HG03175 (cell line): ENCODE results near the gene CYP51A1.
"Not testable (repeated sequence)": the region's sequence is repeated elsewhere in the genome, so short reads cannot be mapped to it uniquely, and the experiment has no call there.

Experiments used
- ATAC-seq: cut with Tn5 transposase; IDR thresholded peaks from one replicate; pipeline ENCODE4 v1.9.1; 2021; ENCODE audit warnings: mild to moderate bottlenecking, moderate library complexity; ENCODE audit not compliant: unreplicated experiment

The CYP51A1 gene

GRCh38 chr7:92134271-92135051 lies at the start of gene CYP51A1:
Gene CYP51A1 (minus strand): TSS chr7:92134477. CDS start chr7:92134364, 113 bp downstream.
- ATAC-seq, result peak; percentile 86

GRCh38 chr7:92178928-92179924 lies 44.9 kb upstream of the CYP51A1 start, which contains the start of gene LRRD1:
Gene LRRD1 (minus strand): TSS chr7:92179142. CDS start chr7:92165202, 13,940 bp downstream.
- peak; percentile 99 for ATAC-seq

- no peak for ATAC-seq
Measured at GRCh38 chr7:92177362-92177761, 43.1 kb upstream of the CYP51A1 start.

DNA sequence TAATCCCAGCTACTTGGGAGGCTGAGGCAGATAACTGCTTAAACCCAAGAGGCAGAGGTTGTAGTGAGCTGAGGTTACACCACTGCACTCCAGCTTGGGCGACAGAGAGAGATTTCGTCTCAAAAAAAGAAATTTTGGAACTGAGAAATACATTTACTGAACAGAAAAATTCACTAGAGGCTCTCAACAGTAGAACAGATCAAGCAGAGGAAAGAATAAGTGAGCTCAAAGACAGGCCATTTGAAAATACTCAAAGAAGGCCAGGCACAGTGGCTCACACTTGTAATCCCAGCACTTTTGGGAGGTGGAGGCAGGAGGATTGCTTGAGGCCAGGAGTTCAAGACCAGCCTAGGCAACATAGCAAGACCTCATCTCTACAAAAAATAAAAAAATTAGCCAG lies 35.3 kb upstream of the CYP51A1 start:
- ATAC-seq, result not testable (repeated sequence)

DNA sequence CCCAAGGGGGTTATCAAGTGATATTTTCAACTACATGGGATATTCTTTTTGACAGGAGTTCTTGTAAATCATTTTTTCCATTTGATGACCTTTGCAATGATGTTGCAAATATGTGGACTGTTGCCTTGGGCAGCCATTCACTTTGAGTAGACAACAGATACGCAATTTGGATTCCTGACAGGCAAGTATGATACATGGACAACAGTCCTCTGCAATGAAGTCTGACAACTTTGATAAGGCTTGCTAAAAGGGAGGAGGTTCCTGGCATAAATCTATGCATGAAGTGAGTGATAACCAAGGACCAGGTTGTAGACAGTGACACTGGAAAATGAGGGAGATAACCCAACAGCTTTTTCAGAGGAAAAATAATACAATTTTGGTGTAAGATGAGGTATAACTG lies 27.0 kb upstream of the CYP51A1 start:
- ATAC-seq, result no peak

DNA sequence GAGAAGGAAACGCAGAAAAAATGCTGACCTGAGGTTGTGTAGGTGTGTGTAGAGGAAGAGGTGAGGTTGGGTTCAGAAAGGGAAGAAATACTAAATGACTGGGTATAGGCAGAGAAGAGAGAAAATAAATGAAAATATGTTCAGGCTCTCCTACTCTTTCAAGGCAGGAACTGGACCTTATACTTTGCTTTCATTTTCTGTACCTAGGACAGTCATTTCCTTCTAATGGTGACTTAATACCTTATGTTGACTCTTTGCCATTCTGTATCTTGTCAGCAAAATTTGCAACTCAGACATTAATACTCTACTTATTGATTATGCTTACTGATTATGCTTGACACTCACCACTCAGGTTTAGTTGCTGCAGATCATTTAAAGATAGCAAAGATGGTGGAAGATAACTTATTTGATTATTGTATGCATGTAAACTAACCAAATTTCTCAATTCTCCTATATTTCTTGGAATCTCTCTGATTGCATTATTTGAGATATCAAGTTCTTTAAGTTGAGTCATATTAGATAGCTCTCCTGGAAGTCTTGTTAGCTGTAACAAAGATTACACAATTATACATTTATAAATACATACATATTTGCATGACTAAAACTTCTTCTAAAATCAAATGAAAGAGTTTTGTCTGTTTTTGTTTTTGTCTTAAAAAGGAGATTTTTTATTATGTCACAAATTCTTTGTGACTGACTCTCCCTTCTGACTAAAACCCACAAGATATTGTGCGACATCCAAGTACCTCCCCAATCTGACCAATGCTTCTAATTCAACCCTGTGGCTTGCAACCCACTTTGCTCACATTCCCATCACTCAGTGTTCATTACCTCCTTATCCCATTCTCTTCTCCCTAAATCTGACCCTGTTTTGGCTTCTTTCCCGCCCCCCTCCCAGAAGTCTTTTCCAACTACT lies 24.6 kb upstream of the CYP51A1 start:
- peak; percentile 78 for ATAC-seq

DNA sequence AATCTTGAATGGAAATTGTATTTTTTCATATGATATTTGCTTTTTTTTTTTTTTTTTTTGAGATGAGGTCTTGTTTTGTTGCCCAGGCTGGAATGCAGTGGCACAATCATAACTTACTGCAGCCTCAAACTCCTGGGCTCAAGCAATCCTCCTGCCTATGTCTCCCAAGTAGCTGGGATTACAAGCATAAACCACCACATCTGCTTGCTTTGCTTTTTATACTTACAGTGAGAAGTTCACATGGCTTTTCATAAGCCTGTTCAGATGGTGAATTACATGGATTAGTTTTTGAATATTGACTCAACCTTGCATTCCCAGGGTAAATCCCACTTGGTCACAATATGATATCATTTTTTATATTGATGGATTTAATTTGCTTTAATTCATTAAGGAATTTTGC lies 22.7 kb upstream of the CYP51A1 start:
- ATAC-seq, result no peak

DNA sequence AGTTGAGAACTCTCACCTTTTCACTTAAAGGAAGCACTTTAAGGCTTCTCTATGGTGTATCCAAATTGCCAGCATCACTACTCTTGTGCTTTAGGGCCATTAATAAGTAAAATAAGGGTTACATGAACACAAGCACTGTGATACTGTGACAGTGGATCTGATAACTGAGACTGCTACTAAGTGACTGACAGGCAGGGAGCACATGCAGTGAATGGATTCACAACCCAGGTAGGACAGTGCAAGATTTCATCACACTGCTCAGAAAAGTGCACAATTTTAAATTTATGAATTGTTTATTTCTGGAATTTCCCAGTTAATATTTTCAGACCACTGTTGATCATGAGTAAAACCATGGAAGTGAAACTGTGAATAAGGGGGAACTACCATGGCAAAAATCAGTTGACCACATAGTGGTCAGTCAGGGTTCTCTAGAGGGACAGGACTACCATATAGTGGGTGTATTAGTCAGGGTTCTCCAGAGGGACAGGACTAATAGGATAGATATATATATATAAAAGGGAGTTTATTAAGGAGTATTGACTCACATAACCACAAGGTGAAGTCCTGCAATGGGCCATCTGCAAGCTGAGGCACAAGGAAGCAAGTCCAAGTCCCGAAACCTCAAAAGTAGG lies 20.9 kb upstream of the CYP51A1 start:
- ATAC-seq, result no peak

- ATAC-seq, result no peak
Measured at GRCh38 chr7:92150450-92151017, 16.3 kb upstream of the CYP51A1 start.

DNA sequence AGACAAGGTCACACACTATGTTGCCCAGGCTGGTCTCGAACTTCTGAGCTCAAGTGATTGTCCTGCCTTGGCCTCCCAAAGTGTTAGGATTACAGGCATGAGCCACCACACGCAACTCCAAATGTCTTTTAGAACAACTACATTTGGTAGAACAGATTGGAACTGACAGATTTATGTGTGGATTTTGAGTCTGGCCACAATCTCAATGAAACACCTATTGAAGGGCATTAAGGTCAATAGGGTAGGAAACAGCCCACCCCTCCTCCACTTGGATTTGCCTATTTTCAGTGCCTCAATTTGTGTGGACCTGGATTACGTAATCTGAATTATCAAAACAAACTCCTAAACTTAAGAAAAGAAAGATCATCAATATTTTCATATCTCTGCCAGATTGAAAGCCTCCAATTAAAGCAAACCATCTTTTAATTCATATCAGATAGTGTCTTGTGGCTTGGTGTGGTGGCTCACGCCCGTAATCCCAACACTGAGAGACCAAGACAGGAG lies 15.5 kb upstream of the CYP51A1 start:
- no peak for ATAC-seq

DNA sequence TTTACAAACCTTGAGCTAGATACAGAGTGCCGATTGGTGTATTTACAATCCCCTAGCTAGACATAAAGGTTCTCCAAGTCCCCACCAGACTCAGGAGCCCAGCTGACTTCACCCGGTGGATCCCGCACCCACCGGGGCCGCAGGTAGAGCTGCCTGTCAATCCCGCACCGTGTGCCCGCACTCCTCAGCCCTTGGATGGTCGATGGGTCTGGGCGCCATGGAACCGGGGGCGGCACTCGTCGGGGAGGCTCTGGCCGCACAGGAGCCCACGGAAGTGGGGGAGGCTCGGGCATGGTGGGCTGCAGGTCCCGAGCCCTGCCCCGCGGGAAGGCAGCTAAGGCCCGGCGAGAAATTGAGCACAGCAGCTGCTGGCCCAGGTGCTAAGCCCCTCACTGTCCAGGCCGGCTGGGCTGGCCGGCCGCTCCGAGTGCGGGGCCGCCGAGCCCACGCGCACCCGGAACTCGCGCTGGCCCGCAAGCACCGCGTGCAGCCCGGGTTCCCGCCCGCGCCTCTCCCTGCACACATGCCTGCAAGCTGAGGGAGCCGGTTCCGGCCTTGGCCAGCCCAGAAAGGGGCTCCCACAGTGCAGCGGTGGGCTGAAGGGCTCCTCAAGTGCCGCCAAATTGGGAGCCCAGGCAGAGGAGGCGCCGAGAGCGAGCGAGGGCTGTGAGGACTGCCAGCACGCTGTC lies 9.1 kb upstream of the CYP51A1 start:
- ATAC-seq, result not testable (repeated sequence)

DNA sequence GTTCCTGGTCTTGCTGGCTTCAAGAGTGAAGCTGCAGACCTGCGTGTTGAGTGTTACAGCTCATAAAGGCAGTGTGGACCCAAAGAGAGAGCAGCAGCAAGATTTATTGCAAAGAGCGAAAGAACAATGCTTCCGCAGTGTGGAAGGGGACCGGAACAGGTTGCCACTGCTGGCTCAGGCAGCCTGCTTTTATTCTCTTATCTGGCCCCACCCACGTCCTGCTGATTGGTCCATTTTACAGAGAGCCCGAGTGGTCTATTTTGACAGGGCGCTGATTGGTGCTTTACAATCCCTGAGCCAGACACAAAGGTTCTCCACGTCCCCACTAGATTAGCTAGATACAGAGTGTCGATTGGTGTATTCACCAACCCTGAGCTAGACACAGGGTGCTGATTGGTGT lies 8.5 kb upstream of the CYP51A1 start:
- ATAC-seq, result not testable (repeated sequence)

- ATAC-seq, result no peak
Measured at GRCh38 chr7:92141161-92141560, 6.9 kb upstream of the CYP51A1 start.

- ATAC-seq, result no peak
Measured at GRCh38 chr7:92137557-92137956, 3.3 kb upstream of the CYP51A1 start.

GRCh38 chr7:92135052-92135889 lies 994 bp upstream of the CYP51A1 start:
- no peak for ATAC-seq

GRCh38 chr7:92133737-92134270 lies 473 bp downstream of the CYP51A1 start:
- peak; percentile 30 for ATAC-seq

DNA sequence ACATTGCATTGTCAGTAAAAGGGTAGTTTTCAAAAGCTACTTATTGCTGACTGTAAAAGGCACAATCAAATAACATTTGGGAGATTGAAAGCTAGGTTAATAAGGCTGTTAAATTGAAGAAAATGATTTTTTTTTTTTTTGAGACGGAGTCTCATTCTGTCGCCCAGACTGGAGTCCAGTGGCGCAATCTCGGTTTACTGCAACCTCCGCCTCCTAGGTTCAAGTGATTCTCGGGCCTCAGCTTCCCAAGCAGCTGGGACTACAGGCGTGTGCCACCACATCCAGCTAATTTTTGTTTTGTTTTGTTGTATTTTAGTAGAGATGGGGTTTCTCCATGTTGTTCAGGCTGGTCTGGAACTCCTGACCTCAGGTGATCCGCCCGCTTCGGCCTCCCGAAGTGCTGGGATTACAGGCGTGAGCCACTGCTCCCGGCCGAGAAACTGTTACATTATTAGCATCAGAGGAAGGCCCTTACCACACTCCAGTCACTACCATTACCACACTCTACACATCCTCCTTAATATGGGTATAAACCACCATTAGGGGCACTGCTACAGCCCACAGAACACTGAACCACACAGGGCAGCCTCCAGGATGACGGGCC lies 1.0 kb downstream of the CYP51A1 start:
- peak; percentile 22 for ATAC-seq
